ENCODE measurements around the gene INVS.

DNA sequence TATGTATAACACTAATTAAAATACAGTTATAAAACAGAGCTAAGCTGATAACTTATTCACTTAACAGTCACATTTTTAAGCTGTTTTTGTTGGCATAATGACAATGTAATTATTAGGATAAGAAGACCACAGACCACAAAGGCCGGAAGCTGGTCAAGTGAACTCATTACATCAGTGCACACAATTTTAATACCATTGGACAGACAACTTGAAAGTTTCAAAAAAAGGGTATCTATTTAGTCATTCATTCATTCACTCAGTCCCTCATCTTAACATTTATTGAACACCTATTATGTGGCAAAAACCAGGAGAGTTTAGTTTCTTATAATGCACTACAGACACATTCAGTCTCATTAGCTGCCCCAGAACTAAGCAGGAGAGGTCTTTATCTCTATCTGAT lies 11.8 kb upstream of the INVS start:
- TF ChIP-seq ZFX (IDR thresholded peaks at IDR 0.05), result no peak
- TF ChIP-seq, protein P1, sequence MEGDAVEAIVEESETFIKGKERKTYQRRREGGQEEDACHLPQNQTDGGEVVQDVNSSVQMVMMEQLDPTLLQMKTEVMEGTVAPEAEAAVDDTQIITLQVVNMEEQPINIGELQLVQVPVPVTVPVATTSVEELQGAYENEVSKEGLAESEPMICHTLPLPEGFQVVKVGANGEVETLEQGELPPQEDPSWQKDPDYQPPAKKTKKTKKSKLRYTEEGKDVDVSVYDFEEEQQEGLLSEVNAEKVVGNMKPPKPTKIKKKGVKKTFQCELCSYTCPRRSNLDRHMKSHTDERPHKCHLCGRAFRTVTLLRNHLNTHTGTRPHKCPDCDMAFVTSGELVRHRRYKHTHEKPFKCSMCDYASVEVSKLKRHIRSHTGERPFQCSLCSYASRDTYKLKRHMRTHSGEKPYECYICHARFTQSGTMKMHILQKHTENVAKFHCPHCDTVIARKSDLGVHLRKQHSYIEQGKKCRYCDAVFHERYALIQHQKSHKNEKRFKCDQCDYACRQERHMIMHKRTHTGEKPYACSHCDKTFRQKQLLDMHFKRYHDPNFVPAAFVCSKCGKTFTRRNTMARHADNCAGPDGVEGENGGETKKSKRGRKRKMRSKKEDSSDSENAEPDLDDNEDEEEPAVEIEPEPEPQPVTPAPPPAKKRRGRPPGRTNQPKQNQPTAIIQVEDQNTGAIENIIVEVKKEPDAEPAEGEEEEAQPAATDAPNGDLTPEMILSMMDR (conservative IDR thresholded peaks at IDR 0.05), result no peak
